ENCODE results near the gene TMEM238L. TPM values are rescaled to one million over a fixed set of nuclear protein-coding genes. Genes with fewer than 3 reads are reported as not detected.

TMEM238L gene
- total and polyA plus RNA-seq, 2 donors (not counting 3 experiments of a cell fraction or from before 2014, with no cell fraction given): not detected

DNA sequence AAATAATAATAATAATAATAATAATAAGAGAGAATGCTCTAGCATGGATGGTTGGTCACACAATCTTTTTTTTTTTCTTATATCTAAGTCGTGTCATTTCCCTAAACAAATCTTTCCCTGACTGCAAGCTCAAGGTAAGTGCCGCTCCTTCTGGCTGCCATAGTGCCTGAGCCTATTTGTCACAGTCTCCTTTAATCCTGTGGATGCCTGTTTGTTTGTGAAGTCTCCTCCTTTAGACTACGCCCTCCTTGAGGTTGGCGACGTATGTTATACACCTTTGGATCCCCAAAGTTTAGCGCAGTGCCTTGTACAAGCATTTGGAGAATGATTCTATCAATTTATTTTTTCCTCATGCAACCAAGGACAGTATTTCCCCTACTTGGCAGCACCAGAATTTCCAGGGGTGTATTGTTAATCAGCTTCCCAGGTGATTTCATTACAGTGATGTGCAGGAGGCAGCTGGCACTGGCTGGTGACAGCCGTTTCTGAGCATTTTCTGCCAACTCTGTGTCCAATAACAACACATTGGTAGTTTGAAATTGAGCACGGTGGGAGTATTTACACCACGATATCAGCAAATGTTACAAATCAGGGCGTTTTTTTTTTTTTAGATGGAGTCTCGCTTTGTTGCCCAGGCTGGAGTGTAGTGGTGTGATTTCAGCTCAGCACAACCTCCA is 26.6 kb downstream of the TMEM238L start:
- no peaks in the 10 kb centered on the region for H3K27me3 ChIP-seq (ENCODE audit: control insufficient read depth in 2 of 2, insufficient read depth in 2 of 2, low read length in 2 of 2)
- POLR2A ChIA-PET: no interaction called here

More for the DNA sequence above, 26.6 kb downstream of the TMEM238L start:
- Histone ChIP-seq H2AFZ (ENCODE audit: low read depth, low read length) (no peak overlapping the region), H3K9me3 (replicated peaks; ENCODE audit: control insufficient read depth, insufficient read depth, low read length) (no peaks in the 10 kb centered on the region), H3K79me2 (ENCODE audit: control insufficient read depth, insufficient read depth, low read length) (no peaks in the 10 kb centered on the region), H4K20me1 (replicated peaks; ENCODE audit: control insufficient read depth, extremely low read depth, insufficient read depth, low read length) (no peaks in the 10 kb centered on the region), H3K4me1 (ENCODE audit: control insufficient read depth, extremely low read depth, insufficient read depth, low read length) (no peaks in the 10 kb centered on the region), H3K9ac (replicated peaks; ENCODE audit: extremely low read depth, insufficient read depth, low read length) (no peak overlapping the region), H3K4me3 (replicated peaks in 1 of 3; ENCODE audit: insufficient read depth in 1 of 3, low read depth in 1 of 3, low read length in 3 of 3) (no peak overlapping the region), H3K27ac (ENCODE audit: insufficient read depth, low read depth, low read length) (no peak overlapping the region), H3K4me2 (ENCODE audit: insufficient read depth, low read length) (no peak overlapping the region), H3K36me3 (ENCODE audit: control insufficient read depth in 2 of 2, extremely low read depth in 1 of 2, insufficient read depth in 2 of 2, low read length in 2 of 2) (no peaks in the 10 kb centered on the region), H3K9me1 (replicated peaks; ENCODE audit: control insufficient read depth, extremely low read depth, insufficient read depth, low read length) (no peaks in the 10 kb centered on the region)
- DNase-seq (ENCODE audit: low read depth, low spot score): no peak
- TF ChIP-seq FOS (IDR thresholded peaks at IDR 0.05; ENCODE audit: borderline replicate concordance, insufficient read depth, low read length) (no peak), JUN (IDR thresholded peaks at IDR 0.05; ENCODE audit: borderline replicate concordance, insufficient read depth, insufficient read length, low read depth) (no peak), EZH2 (IDR thresholded peaks at IDR 0.05; ENCODE audit: borderline replicate concordance, low read depth, low read length, severe bottlenecking) (no peak), POLR2AphosphoS5 (IDR thresholded peaks at IDR 0.05; ENCODE audit: insufficient read depth, low read depth, low read length) (no peak), CTCF (IDR thresholded peaks at IDR 0.05; ENCODE audit: extremely low read depth in 1 of 2, insufficient read depth in 1 of 2, low read depth in 1 of 2, low read length in 2 of 2) (no peak), POLR2A (IDR thresholded peaks at IDR 0.05; ENCODE audit: low read depth, low read length) (no peak), MAX (IDR thresholded peaks at IDR 0.05; ENCODE audit: insufficient read depth, insufficient read length) (no peak), GATA2 (IDR thresholded peaks at IDR 0.05; ENCODE audit: insufficient read depth, insufficient read length, low read depth, low read length) (no peak), MYC (IDR thresholded peaks at IDR 0.05; ENCODE audit: low read depth, low read length) (no peak)
- FAIRE-seq: no peak
- intact Hi-C loops (cut with micrococcal nuclease): no loop called here
- no TSS peak for BruUV-seq (replicated peaks)
- dilution Hi-C loops (cut with MboI; ENCODE audit: extremely low pct_ligation_motif_present, low sequenced_read_pairs): no loop called here
- CTCF ChIA-PET: no interaction called here

All from endothelial cell of umbilical vein (primary cell).